Measurements from ENCODE around the gene SLF1. TPM values are rescaled to one million over a fixed set of nuclear protein-coding genes. Genes with fewer than 3 reads are reported as not detected.

SLF1 gene
- total and polyA plus RNA-seq, 5 donors, result 2.3 to 6.9 (median 5.9) TPM

DNA sequence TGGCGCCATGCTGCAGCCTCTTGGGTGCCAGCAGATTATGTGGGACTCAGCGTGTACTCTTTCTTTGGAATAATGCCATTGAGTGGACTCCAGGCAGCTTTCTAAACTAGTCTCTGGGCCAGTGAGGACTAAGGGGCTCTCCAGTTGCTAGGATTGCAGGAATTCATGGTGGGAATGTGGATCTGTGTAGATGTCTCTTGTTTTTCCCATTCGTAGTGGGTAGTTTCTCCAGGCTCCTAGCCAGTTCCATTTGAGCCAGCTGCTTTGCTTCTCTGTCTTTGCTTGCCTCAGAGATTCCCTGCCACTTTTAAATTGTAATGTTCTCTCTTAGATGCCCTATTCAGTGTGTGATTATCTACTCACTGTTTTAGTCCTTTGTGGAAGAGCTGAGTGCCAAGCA, 42.6 kb downstream of the SLF1 start:
- Histone ChIP-seq H3K4me1 (ENCODE audit: control insufficient read depth, insufficient read depth, low read length) (no peaks in the 10 kb centered on the region), H3K27ac (ENCODE audit: low read length) (no peak overlapping the region), H3K9me3 (ENCODE audit: control insufficient read depth, low read length) (no peaks in the 10 kb centered on the region), H3K27me3 (ENCODE audit: control insufficient read depth, insufficient read depth) (no peaks in the 10 kb centered on the region), H3K4me3 (ENCODE audit: low read length) (no peak overlapping the region)
- DNase-seq (no peak), ATAC-seq (no peak)
- 87% methylated on average over 3 of the region's 3 CpGs for WGBS
- intact Hi-C loops (cut with DNase I), result no loop called here

DNA sequence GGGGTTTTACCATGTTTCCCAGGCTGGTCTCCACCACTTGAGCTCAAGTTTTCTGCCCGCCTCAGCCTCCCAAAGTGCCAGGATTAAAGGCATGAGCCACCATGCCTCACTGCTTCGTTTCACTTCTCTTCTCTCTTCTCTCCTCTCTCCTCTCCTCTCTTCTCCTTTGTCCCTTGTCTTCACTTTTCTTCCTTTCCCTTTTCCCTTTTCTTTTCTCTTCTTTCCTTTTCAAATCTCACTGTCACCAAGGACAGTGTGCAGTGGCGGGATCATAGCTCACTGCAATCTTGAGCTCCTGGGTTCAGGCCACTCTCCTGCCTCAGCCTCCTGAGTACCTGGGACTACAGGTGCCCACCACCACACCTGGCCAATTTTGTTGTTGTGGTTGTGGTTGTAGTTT, 49.5 kb downstream of the SLF1 start:
- ATAC-seq (no peak), DNase-seq (no peak)
- Histone ChIP-seq H3K4me1 (ENCODE audit: control insufficient read depth, insufficient read depth, low read length) (no peaks in the 10 kb centered on the region), H3K4me3 (ENCODE audit: low read length) (no peak overlapping the region), H3K9me3 (ENCODE audit: control insufficient read depth, low read length) (no peaks in the 10 kb centered on the region), H3K27me3 (ENCODE audit: control insufficient read depth, insufficient read depth) (no peaks in the 10 kb centered on the region), H3K27ac (ENCODE audit: low read length) (no peak overlapping the region)
- 96% methylated on average over 3 of the region's 3 CpGs for WGBS
- intact Hi-C loops (cut with DNase I), result no loop called here

DNA sequence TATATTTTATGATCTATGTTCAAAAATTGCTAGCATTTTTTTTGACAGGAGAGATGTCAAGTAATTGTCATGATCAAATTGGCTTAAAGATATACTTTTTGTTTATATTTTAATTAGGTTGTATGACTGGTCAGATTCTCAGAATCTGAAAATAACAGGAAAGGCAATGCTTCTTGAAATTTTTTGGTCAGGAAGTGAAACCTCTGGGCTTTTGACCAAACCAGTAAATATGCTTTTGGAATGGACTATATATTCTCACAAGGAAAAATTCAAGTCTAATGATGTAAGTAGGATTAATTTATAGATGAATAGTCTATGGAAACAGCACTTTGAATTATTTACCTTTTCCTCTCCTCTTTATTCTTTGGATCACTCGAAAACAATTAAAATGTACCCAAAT, 52.3 kb downstream of the SLF1 start:
- Histone ChIP-seq H3K4me3 (ENCODE audit: low read length) (no peak overlapping the region), H3K4me1 (ENCODE audit: control insufficient read depth, insufficient read depth, low read length) (no peaks in the 10 kb centered on the region), H3K9me3 (ENCODE audit: control insufficient read depth, low read length) (no peaks in the 10 kb centered on the region), H3K27me3 (ENCODE audit: control insufficient read depth, insufficient read depth) (no peaks in the 10 kb centered on the region), H3K27ac (ENCODE audit: low read length) (no peak overlapping the region)
- no peak for DNase-seq
- 94% methylated on average over 1 of the region's 1 CpG for WGBS
- no peak for ATAC-seq
- intact Hi-C loops (cut with DNase I), result no loop called here

DNA sequence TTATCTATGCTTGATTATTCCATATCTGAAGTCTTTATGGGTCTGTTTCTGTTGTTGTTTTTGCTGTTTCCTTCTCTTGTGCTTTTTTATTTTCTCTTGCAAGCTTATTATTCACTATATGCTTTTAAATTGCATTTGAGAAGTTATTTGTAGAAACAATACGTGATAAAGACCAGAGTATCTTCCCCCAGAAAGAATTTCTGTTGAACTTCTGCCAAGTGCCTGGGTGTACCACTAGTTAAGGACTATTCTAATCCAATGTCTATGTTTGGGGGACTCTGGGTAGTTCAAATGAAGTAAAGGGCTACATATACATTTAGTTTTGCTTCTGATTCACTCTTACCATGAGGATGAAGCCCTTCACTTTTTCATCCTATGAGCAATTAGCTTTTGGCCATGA, 54.3 kb downstream of the SLF1 start:
- intact Hi-C loops (cut with DNase I), result no loop called here
- WGBS, result 35% methylated on average over 1 of the region's 1 CpG

GRCh38 chr5:94674490-94675382, 56.3 kb downstream of the SLF1 start:
- H3K4me1 ChIP-seq (ENCODE audit: control insufficient read depth, insufficient read depth, low read length), result no peaks in the 10 kb centered on the region
- H3K27me3 ChIP-seq (ENCODE audit: control insufficient read depth, insufficient read depth), result no peaks in the 10 kb centered on the region
- 97% methylated on average over 1 of the region's 1 CpG for WGBS
- no peak for DNase-seq
- H3K9me3 ChIP-seq (ENCODE audit: control insufficient read depth, low read length), result no peaks in the 10 kb centered on the region
- no peak overlapping the region for H3K27ac ChIP-seq (ENCODE audit: low read length)
- no peak overlapping the region for H3K4me3 ChIP-seq (ENCODE audit: low read length)
- intact Hi-C loops (cut with DNase I), result no loop called here
- peak; percentile 49 to 50 for ATAC-seq

More for the DNA sequence above, 54.3 kb downstream of the SLF1 start:
- H3K27me3 ChIP-seq (ENCODE audit: control insufficient read depth, insufficient read depth), result no peaks in the 10 kb centered on the region
- H3K4me3 ChIP-seq (ENCODE audit: low read length), result no peak overlapping the region
- H3K4me1 ChIP-seq (ENCODE audit: control insufficient read depth, insufficient read depth, low read length), result no peaks in the 10 kb centered on the region
- no peak overlapping the region for H3K27ac ChIP-seq (ENCODE audit: low read length)
- no peaks in the 10 kb centered on the region for H3K9me3 ChIP-seq (ENCODE audit: control insufficient read depth, low read length)
- DNase-seq (no peak), ATAC-seq (no peak)

DNA sequence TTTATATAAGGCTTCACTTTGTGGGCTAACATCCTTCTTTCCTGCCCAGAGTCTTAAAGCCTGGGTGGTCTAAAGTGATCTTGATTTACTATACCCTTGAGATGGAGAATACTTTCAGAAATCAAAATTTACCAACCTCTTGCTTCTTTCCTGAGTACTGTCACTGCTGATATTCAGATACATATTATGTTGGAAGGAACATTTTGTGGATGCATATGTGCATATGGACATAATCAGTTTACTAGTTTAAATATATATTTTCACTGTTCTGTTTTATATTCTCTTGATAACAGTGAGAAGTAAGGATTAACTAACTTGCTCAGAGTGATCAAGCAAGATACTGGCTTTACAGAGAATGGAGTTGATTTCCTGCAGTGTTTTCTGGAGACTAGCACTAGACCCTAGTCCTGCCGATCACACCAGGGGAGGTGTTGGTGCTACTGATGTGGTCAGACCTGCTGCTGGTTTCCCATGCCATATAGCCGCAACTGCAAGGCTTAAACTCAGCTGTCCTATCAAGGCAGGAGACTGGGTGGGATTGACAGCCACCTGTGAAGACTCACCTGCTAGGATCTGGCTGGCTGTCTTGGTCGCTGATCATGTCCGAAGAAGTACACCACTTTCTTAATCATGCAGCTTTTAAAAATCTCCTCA, 57.6 kb downstream of the SLF1 start:
- no peak overlapping the region for H3K4me3 ChIP-seq (ENCODE audit: low read length)
- H3K27me3 ChIP-seq (ENCODE audit: control insufficient read depth, insufficient read depth), result no peaks in the 10 kb centered on the region
- no peaks in the 10 kb centered on the region for H3K9me3 ChIP-seq (ENCODE audit: control insufficient read depth, low read length)
- intact Hi-C loops (cut with DNase I), result no loop called here
- H3K4me1 ChIP-seq (ENCODE audit: control insufficient read depth, insufficient read depth, low read length), result no peaks in the 10 kb centered on the region
- DNase-seq (no peak), ATAC-seq (no peak)
- 89% methylated on average over 4 of the region's 4 CpGs for WGBS
- H3K27ac ChIP-seq (ENCODE audit: low read length), result no peak overlapping the region

DNA sequence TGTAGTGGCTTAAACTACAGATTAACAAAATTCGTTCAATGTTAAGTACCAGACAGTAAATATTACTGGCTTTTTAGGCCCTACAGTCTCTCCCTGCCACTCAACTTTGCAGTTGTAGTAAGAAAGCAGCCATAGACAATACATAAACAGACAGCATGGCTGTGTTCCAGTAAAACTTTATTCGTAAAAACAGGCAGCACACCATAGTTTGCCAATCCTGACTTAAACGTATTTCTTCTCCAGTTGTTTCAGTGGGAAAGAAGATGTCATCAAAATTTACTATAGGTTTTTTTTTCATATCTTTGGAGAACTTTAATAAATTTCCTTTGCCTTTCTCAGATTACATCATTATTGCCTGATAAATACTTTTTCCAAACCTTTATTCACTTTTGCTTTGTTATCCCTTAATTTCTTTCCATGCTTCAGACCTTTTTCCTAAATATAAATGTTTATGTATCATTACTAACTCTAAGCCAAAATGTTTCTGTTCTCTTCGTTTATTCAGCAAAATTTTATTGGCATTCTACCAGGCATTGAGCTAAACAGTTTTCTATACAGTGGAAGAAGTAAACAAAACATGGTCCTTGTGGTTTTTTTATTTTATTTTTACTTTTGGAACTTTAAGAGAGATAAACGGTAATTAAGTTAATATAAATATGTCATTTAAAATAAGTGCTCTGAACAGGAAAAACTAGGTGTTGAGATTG, 64.5 kb downstream of the SLF1 start:
- DNase-seq (no peak), ATAC-seq (no peak)
- Histone ChIP-seq H3K4me3 (ENCODE audit: low read length) (no peak overlapping the region), H3K27ac (ENCODE audit: low read length) (no peak overlapping the region), H3K4me1 (ENCODE audit: control insufficient read depth, insufficient read depth, low read length) (no peaks in the 10 kb centered on the region), H3K27me3 (ENCODE audit: control insufficient read depth, insufficient read depth) (no peaks in the 10 kb centered on the region), H3K9me3 (ENCODE audit: control insufficient read depth, low read length) (no peaks in the 10 kb centered on the region)
- intact Hi-C loops (cut with DNase I), result no loop called here
- 86% methylated on average over 5 of the region's 5 CpGs for WGBS

DNA sequence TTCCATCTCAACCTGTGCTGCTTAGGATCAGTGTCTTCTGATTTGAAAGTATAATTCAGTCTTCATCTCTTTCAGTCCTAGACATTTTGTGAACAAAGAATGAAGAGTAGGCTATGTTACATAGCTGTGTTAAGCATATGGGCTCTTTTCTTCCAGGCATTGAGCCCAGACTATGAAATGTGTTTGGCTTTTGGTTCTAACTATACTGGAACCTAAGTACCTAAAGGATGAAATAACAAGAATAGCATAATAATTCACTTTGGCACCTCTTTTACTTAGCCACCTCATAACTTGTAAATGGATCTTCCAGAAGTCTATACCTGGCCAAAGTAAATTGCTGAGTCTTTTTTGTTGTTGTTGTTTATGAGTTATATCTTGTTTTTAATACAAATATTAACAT, 71.4 kb downstream of the SLF1 start:
- DNase-seq (no peak), ATAC-seq (no peak)
- intact Hi-C loops (cut with DNase I), result no loop called here
- H3K27ac ChIP-seq (ENCODE audit: low read length), result no peak overlapping the region
- peaks cover 2% of the 10 kb centered on the region for H3K4me1 ChIP-seq (ENCODE audit: control insufficient read depth, insufficient read depth, low read length)
- no peak overlapping the region for H3K4me3 ChIP-seq (ENCODE audit: low read length)
- no peaks in the 10 kb centered on the region for H3K9me3 ChIP-seq (ENCODE audit: control insufficient read depth, low read length)
- H3K27me3 ChIP-seq (ENCODE audit: control insufficient read depth, insufficient read depth), result no peaks in the 10 kb centered on the region

GRCh38 chr5:94690778-94691177, 72.3 kb downstream of the SLF1 start:
- intact Hi-C loops (cut with DNase I), result no loop called here
- WGBS, result 66% methylated on average over 2 of the region's 2 CpGs
- H3K9me3 ChIP-seq (ENCODE audit: control insufficient read depth, low read length), result no peaks in the 10 kb centered on the region
- H3K4me1 ChIP-seq (ENCODE audit: control insufficient read depth, insufficient read depth, low read length), result peaks cover 2% of the 10 kb centered on the region
- no peak for ATAC-seq
- DNase-seq, result no peak
- no peak overlapping the region for H3K27ac ChIP-seq (ENCODE audit: low read length)
- H3K4me3 ChIP-seq (ENCODE audit: low read length), result no peak overlapping the region
- H3K27me3 ChIP-seq (ENCODE audit: control insufficient read depth, insufficient read depth), result no peaks in the 10 kb centered on the region

DNA sequence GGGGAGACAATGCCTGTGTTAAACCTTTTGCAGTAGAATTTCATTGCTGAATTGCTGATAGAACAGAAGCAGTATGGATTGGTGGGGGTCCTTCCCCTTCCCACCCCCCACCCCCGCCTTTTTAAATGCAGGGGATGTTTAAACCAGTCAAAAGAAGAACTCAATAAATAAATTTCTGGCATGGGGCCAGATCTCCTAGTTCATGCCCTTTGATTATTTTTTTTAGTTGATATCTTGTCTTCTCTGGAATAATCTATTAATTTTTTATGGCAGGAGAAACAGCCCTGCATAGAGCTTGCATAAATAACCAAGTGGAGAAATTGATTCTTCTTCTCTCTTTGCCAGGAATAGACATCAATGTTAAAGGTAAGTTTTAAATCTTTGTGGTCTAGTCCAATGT, 72.8 kb downstream of the SLF1 start:
- H3K27ac ChIP-seq (ENCODE audit: low read length), result no peak overlapping the region
- no peak for DNase-seq
- no peaks in the 10 kb centered on the region for H3K27me3 ChIP-seq (ENCODE audit: control insufficient read depth, insufficient read depth)
- peaks cover 2% of the 10 kb centered on the region for H3K4me1 ChIP-seq (ENCODE audit: control insufficient read depth, insufficient read depth, low read length)
- intact Hi-C loops (cut with DNase I), result no loop called here
- WGBS, result 94% methylated on average over 1 of the region's 1 CpG
- no peaks in the 10 kb centered on the region for H3K9me3 ChIP-seq (ENCODE audit: control insufficient read depth, low read length)
- no peak overlapping the region for H3K4me3 ChIP-seq (ENCODE audit: low read length)
- no peak for ATAC-seq

GRCh38 chr5:94691949-94692348, 73.5 kb downstream of the SLF1 start:
- H3K27me3 ChIP-seq (ENCODE audit: control insufficient read depth, insufficient read depth), result no peaks in the 10 kb centered on the region
- 20% methylated on average over 4 of the region's 4 CpGs for WGBS
- intact Hi-C loops (cut with DNase I), result no loop called here
- ATAC-seq (peak; percentile 63), DNase-seq (no peak)
- H3K4me1 ChIP-seq (ENCODE audit: control insufficient read depth, insufficient read depth, low read length), result peaks cover 2% of the 10 kb centered on the region
- H3K4me3 ChIP-seq (ENCODE audit: low read length), result no peak overlapping the region
- H3K27ac ChIP-seq (ENCODE audit: low read length), result no peak overlapping the region
- H3K9me3 ChIP-seq (ENCODE audit: control insufficient read depth, low read length), result no peaks in the 10 kb centered on the region

Measured in right cardiac atrium (tissue), 5 donors.